NCI-H146 treated with DMSO at 0.1 percent for 48 hours (cell line): ENCODE data around the gene TMEM165.

Experiments used
- DNase-seq: peaks from one replicate; lab custom pipeline; 2025; ENCODE audit not compliant: unreplicated experiment; lab: John Stamatoyannopoulos, UW

TMEM165 gene

DNA sequence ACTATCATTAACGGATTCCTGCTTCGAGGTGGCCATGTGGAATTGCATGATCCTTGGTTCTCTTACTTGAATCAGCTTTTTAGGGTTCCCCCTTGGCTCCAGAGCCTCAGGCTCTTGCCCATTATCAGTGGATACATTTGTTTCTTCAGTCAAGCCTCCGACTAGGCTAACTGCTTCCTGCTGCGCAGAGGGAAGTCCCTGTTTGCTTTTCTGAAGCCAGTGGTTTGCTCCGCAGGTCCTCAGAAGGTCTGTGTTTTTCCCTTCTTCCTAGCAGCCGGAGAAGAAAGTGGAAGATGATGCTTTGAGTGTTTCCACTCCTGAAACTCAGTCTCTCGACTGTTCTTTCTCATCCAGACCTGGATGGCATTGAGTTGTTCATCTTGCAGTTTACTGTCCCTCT, 29.1 kb upstream of the TMEM165 start:
- no peak for DNase-seq

DNA sequence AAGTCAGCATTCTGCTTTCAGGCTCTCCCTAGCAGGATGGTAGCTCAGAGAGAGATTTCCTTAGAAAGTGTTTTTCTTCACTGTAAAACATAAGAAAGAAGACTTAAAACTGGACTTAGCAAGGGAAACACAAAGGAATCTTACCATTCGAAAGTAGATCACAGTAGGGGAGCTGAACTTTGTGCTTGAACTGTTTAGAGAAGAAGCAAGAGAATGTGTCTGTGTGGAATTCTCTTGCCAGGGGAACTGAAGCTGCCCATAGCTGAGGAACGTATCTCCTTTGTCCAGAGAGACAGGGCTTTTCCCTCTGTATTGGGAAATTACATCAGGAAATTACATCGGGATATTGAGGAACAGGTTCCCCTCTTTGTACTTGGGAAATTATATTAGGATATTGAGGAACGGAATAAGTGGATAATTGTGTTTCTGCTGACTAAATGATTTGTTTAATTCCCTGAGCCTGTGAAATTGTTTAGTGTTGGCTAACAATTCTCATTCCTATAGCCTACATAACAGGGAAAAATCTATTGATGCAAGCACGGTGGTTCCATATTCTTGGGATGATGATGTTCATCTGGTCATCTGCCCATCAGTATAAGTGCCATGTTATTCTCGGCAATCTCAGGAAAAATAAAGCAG, 28.6 kb upstream of the TMEM165 start:
- no peak for DNase-seq

DNA sequence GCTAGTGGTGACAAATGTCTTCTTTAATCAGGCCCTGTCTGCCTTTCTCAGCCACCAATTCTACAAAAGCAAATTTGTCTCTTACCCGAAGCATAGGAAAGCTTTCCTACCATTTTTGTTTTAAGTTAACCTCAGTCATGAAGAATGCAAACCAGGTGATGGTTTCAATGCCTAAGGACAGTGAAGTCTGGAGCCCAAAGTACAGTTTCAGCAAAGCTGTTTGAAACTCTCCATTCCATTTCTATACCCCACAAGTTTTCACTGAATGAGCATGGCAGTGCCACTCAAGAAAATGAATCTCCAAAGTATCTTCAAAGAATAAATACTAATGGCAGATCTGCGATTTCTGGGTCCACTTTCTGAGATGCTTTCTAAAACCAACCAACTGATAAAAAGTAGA, 25.8 kb upstream of the TMEM165 start:
- no peak for DNase-seq

DNA sequence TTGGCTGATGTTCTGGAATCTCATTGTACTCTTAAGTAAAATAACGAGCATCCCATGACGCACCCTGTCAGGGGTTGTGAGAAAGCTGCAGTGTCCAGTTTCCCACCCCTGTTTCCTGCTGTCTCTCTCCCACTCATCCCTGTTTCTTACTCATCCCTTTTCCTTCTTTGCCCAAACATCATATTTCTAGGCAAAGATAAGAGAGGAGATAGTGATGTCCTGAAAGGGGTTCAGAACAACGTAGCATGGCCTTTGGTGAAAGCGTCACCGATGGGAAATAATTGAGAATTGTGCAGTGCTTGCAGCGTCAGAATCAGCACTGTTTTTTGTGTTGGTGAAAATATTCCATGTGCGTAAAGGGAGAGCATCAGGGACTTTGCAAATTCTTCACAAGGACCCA, 23.5 kb upstream of the TMEM165 start:
- DNase-seq = no peak

DNA sequence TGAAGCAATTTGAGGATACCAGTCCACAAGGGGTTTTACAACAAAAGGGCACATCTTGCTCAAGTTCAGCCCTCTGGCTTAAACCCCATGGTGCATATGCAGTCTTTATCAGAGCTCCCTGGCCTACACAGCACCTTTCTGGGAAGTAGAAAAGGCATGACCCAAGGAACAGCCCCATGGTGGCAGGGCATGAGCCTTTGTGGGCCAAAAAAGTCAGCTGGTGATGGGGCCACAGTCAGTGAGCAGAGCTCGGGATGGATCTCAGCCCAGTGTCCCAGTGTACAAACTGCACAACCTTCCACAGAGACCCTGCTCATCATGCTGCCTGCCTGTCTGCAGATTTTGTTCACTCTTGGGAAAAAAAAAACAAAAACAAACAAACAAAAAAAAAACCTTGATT, 22.3 kb upstream of the TMEM165 start:
- DNase-seq = no peak

DNA sequence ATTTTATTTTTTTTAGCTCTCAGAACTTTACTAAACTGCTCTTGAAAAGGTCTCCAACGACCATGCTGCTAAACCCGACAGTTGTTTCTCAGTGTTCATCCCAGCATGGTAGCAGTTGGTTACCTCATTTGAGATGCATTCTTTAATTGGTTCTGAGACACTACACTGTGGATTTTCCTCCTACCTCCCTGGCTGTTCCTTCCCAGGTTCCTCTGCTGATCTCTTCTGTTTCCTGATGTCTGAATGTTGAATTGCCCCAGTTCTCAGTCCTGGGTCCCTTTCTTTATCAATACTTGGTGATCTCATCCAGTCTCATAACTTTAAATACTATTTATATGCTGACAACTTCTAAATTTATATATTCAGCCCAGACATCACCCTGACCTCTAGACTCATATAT, 19.1 kb upstream of the TMEM165 start:
- no peak for DNase-seq

DNA sequence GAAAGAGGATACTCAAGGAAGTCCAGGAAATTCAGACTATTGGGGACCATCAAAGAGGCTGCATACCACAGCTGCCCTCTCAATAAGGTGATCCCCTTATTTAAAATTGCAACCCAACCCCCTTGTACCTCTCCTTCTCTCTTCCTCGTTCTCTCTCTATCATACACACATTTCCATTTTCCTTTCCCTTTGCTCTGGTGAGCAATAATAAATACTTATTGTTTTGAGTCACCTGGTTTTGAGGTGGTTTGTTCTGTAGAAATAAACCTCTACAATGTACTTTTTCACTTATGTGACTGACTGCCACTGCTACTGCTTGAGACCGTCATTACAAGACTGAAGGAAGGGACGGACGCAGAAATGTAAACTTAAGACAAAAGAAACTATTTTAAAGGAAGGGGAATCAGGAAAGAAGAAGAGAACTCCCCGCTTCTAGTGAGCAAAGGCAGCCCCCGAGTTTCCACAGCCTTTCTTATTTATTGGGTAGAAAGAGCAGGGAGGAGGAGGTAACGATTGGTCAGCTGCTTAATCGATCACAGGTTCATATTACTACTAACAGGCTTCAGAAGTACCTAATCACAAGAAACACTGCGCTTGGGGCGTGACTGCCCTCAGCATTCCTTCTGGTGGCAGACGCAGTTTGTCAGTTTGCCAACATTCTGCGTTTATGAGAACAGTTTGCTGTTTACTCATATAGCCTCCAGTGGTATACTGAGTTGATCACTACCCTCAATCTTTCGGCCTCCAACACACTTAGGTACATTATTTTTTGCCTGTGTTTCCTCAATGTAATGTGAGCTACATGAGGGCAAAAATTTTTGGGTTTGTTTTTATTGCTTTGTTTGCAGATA, 16.9 kb upstream of the TMEM165 start:
- no peak for DNase-seq

DNA sequence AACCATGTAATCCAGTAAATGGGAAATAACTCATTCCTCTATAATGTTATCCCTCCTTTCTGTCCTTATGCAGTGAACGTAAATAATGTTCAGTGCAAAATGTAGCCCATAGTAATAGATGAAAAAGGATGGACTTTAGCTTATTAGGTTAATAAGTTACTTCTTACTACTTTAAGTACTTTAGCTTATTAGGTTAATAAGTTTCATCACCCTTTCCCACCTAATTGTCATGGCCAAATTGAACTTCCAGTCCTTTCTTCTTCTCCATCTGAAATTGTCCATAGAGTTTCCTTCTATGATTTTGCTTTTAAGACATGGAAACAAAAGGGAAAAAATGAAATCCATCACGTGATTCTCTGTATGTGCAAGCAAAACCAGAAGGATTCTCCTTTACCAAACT, 15.2 kb upstream of the TMEM165 start:
- DNase-seq = no peak

DNA sequence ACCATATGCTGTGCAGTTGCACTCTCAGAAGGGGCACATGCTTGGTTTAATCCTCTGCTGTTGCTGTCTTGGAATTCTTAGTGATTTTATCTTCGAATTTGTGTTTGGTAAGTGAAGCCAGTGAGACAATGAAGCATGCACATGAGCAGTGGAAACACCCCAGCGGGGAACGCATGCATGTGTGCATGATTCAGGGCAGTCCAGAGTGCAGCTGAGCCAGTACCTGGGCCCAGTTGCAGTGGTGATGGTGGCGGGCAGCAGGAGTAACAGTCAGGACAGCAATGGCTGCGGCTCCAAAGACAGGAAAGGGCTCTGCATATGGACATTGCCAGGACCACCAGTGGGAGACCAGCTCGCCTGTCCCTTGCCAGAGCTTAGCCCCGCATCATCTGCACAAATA, 14.3 kb upstream of the TMEM165 start:
- DNase-seq = no peak

DNA sequence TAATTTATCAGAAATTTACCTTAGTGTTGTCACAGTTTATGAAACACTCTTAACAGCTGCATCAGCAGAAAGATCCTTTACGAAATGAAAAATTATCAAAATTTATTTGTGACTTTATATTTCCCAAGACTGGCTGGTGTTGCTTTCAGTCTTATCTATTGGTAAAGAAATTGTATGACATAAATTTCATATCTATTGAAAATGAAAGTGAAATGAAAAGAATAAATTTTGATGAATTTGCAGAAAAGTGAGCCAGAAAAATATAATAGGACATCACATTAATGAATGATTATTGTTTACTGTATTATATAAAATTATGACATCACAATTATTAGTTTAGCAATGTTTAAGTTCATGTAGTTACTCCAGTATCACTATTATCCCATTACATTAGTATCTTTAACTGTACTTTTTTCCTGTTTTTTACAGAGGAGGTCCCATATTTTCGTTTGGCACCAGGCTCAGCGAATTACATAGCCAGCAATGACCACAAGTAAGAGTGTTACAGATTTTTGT, 13.2 kb upstream of the TMEM165 start:
- DNase-seq = no peak

DNA sequence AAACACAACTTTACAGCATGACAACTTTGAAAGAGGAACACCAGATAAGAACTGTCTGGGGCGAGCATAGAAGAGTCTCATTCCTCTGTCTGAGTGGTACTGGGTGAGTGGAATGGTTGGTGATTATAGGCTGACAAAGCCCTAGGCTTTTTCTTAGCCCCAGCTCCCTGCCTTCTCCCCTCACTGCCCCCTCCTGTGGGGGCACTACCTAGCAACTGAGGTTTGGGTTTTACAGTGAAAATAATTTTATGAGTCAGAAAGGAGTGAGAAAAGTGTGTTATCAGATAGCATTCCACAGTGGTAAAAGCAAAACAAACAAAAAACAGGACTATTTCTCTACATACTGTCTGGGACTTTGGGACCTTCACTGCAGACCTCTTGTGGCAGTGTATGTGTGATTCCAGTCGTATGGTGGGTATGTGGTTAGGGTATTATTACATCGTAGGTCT, 10.5 kb upstream of the TMEM165 start:
- no peak for DNase-seq

DNA sequence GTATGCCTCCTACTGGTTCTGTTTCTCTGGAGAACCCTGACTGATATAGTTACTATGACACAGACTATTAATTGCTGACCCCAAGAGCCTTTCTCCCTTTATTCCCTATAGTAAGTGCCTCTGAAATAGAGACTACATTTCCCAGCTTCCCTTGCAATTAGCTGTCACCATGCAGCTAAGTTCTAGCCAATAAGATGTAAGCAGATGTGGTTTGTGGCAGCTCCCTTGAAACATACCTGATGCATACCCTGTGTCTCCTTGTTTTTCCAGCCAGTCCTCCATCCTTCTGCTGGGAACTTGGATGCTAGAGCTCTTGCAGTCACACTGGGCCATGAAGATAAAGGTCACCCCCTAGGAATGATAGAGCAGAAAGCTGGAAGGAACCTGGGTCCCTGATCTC, 9.7 kb upstream of the TMEM165 start:
- no peak for DNase-seq

DNA sequence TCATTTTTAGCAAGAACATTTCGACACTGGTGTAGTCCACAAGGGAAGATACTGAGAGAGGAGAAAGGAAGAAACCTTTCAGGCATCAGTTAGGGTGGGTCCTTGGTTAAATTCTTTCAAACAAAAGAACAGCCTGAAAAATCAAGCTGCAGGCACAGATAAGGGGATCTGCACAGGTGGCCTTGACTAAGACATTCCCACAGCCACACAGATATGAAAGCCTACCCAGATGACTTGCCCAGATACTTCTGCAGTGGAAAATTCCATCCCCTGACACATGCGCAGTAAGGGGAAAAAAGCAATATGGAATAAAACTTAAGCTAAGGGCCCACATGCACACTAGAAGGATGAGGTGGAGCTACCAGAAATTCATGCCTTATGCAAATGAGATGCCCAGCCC, 8.9 kb upstream of the TMEM165 start:
- DNase-seq = no peak

DNA sequence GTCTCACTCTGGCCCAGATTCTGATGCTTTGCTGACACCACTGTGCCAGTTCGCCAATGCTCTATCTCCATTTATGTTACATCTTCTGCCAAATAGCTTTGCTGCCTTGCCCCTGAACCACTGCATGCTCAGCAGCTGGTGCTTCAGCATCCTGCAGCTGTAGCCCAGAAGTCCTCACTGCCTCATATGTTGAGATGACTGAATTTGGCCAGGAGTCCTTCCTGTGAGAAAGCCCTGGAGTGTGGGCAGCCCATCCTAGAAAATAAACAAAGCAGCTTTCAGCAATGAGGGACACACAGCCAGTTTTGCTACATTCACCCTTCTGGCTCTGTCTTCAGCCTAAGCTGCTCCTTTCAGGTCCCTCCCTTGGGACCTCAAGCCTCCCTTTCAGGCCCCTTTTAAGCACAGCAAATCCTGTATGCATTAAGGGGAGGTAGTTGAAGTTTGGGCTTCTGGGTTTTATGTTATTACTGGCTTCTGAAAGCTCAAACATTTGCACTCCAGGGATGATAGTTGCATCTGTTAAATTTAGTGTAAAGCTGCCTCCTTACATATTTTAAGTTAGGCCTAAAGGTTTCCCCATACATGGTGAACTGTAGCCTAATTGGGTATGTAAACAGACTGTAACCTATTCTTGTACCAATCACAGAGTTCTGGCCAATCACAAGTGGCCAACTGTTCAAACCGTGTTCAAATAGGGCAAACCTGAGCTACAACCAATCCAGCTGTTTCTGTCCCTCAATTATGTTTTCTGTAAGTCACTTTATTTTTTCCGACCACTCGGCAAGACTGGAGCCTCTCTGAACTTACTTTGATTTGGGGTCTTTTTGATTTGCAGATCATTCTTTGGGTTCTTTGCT, 2.1 kb upstream of the TMEM165 start:
- DNase-seq = no peak

DNA sequence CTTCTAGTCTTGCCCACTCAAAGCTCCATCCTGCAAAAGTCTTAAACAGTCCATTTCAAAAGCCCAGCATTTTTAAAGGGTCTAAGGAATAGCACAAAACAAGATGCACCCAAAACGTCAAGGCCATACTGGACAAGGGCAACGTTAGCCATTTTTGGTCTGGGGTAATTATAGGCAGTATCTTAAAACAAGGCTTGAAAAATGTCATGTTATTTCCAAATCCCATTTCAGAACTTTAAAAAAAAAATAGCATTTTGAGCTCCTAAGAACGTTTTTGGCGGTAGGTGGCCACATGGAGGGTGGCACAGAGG, 584 bp upstream of the TMEM165 start:
- DNase-seq = no peak

DNA sequence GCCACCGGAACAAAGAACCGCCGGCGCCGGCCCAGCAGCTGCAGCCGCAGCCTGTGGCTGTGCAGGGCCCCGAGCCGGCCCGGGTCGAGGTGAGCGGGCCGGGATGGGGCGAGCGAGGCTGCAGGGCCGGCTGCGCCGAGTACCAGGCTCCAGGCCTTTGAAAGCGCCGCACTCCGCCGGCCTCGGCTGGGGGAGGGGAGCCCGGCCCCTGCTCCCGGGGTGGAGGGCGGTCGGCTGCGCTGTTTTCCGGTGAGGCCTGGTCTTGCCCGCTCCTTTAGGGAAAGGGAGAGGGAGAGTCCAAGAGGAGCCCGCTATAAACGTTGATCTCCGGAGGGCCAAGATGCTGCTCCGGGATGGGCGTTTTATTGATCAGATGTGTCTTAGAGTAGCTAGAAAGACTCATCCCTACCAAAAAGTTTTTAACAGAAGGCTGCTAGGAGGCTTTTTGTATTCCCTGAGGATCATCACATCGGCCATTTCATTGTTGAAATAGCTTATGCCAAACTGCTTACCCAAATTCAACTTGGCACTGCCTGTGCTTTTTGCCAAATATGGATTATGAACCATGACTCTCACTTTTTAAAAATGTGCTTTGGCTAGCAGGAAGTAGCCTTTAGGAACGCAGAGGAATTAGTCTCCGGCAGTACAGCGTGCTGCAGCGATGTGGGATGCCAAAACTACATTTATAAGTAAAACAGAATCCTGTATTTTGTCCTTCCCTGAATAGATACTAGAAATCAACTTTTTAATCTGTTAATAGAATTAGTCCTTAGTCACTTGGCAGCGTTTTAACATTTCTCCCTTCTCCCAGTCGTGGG, 760 bp downstream of the TMEM165 start:
- peak; percentile 35 for DNase-seq

DNA sequence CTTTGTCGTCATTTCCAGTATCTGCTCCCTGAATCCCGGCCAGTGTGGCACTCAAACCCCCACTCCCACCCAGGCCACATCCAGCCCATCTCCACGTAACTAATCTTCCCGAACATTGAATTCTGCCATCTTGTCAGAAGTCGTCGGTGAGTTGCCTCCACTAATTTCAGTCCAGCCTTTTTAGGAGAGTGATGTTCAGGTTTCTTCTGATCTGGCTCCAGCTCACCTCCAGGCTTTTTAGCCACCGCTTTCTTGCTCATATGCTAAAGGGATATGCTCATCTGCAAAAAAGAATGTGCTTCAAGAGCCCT, 1.3 kb downstream of the TMEM165 start:
- no peak for DNase-seq

DNA sequence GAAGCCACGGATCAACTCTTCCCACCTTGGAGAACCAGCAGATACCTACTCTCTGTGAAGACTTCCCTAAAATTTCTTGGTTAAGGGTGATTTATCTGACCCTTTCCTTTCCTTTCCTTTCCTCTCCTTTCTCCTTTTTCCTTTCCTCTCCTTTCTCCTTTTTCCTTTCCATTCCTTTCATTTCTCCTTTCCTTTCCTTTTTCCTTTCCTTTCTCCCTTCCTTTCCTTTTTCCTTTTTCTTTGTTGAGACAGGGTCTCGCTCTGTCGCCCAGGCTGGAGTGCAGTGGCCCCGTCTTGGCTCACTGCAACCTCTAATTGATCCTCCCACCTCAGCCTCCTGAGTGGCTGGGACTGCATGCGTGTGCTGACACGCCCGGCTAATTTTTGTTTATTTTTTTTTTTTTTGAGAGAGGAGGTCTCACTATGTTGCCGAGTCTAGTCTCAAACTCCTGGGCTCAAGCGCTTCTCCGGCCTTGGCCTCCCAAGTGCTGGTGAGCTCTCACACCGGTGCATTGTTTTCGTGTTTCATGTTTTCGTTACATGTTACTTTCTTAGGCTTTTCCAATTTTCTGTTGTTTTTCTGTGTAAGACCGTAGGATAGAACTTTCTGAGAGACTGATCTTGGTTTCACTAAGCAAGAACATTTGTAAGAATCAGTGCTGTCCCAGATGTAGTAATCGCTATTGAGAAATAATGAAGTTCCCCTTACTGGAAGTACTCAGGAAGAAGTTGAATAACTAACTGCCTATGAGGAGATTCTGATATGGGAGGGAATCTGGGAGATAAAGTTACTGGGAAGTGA, 2.0 kb downstream of the TMEM165 start:
- DNase-seq = no peak

DNA sequence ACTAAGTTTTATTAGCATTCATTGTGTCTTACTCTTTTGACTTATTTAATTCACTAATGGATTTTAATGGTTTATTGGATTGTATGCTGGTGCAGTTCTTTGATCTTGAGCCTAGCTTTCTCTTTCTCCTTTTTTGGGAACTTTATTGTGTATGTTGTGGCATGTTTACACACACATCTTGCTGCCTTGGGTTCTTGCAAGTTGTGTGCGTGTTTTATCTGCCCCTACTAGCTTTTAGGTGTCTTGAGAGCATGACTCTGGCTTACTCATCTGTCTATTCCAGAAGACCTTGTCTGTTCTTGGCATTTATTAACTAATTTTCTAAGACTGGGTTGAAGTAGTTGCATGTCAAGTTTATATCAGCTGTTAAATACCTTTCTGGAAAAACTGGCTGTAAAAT, 2.7 kb downstream of the TMEM165 start:
- DNase-seq = no peak

DNA sequence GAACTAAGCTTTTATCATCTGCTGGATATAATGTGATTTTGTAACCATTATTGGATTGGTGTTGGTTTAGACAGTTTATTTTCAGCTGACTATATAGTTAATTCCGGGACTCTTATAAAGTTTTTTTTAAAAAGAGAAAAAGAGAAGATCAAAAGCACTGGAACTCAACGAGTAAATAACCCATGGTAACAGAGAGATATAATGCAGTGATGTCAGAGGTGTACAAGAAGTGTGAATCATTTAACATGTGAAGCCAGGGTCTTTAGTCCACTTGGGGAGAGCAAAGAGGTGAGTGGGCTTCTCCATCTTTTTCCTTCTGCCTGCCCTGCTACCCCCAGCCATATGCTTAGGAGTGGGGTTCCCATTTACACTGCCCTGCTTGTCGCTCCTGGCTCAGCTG, 3.2 kb downstream of the TMEM165 start:
- no peak for DNase-seq
